Measurements from ENCODE around the gene FMR1. TPM values are rescaled to one million over a fixed set of nuclear protein-coding genes. Genes with fewer than 3 reads are reported as not detected.
A peak's percentile ranks its signal among the peaks of the same experiment; 100 is the strongest.

Gene FMR1
- total RNA-seq, 1 donor from 2014 or later: 45.6 TPM

- H3K27me3 Mint-ChIP-seq (ENCODE audit: low read depth, unreplicated experiment): no peaks in the 10 kb centered on the region
- Histone ChIP-seq H3K27ac (ENCODE audit: low read depth, low read length) (no peak overlapping the region), H3K4me3 (ENCODE audit: insufficient read depth, low read depth, low read length) (no peak overlapping the region), H3K9me3 (ENCODE audit: insufficient read depth, low read depth, low read length) (no peaks in the 10 kb centered on the region), H3K4me1 (ENCODE audit: insufficient read depth, low read length) (no peaks in the 10 kb centered on the region), H2AFZ (ENCODE audit: low read depth, low read length) (no peak overlapping the region), H3K79me2 (ENCODE audit: insufficient read depth, low read length) (no peaks in the 10 kb centered on the region), H3K27me3 (ENCODE audit: insufficient read depth, low read length) (no peaks in the 10 kb centered on the region), H3K4me2 (ENCODE audit: low read length) (no peak overlapping the region), H3K36me3 (ENCODE audit: insufficient read depth, low read length) (no peaks in the 10 kb centered on the region), H3K9ac (ENCODE audit: low read length) (no peak overlapping the region), H4K20me1 (ENCODE audit: insufficient read depth, low read length) (no peaks in the 10 kb centered on the region)
- DNase-seq (ENCODE audit: low read depth) (no peak), FAIRE-seq (peak; percentile 62)
- no peak overlapping the region for H3K4me3 Mint-ChIP-seq (ENCODE audit: unreplicated experiment)
- H3K36me3 Mint-ChIP-seq (ENCODE audit: low read depth, unreplicated experiment): no peaks in the 10 kb centered on the region
- no peaks in the 10 kb centered on the region for H3K9me3 Mint-ChIP-seq (ENCODE audit: unreplicated experiment)
- no peaks in the 10 kb centered on the region for H3K4me1 Mint-ChIP-seq (ENCODE audit: low read depth, unreplicated experiment)
- no peak for TF ChIP-seq EZH2 (IDR thresholded peaks at IDR 0.05; ENCODE audit: insufficient read depth, low read length)
- TF ChIP-seq CTCF (IDR thresholded peaks at IDR 0.05; ENCODE audit: insufficient read depth, low read depth, low read length): no peak
- no peak overlapping the region for H3K27ac Mint-ChIP-seq (ENCODE audit: unreplicated experiment)
Measured at GRCh38 chrX:147876849-147877646, 34.7 kb upstream of the FMR1 start.

GRCh38 chrX:147877726-147878125 lies 34.0 kb upstream of the FMR1 start:
- Histone ChIP-seq H3K79me2 (ENCODE audit: insufficient read depth, low read length) (no peaks in the 10 kb centered on the region), H3K4me2 (ENCODE audit: low read length) (no peak overlapping the region), H3K4me3 (ENCODE audit: insufficient read depth, low read depth, low read length) (no peak overlapping the region), H2AFZ (ENCODE audit: low read depth, low read length) (no peak overlapping the region), H3K27me3 (ENCODE audit: insufficient read depth, low read length) (no peaks in the 10 kb centered on the region), H4K20me1 (ENCODE audit: insufficient read depth, low read length) (no peaks in the 10 kb centered on the region), H3K4me1 (ENCODE audit: insufficient read depth, low read length) (no peaks in the 10 kb centered on the region), H3K9ac (ENCODE audit: low read length) (no peak overlapping the region), H3K9me3 (ENCODE audit: insufficient read depth, low read depth, low read length) (no peaks in the 10 kb centered on the region), H3K36me3 (ENCODE audit: insufficient read depth, low read length) (no peaks in the 10 kb centered on the region), H3K27ac (ENCODE audit: low read depth, low read length) (no peak overlapping the region)
- H3K27me3 Mint-ChIP-seq (ENCODE audit: low read depth, unreplicated experiment): no peaks in the 10 kb centered on the region
- no peaks in the 10 kb centered on the region for H3K4me1 Mint-ChIP-seq (ENCODE audit: low read depth, unreplicated experiment)
- no peaks in the 10 kb centered on the region for H3K36me3 Mint-ChIP-seq (ENCODE audit: low read depth, unreplicated experiment)
- H3K27ac Mint-ChIP-seq (ENCODE audit: unreplicated experiment): no peak overlapping the region
- no peak overlapping the region for H3K4me3 Mint-ChIP-seq (ENCODE audit: unreplicated experiment)
- TF ChIP-seq EZH2 (IDR thresholded peaks at IDR 0.05; ENCODE audit: insufficient read depth, low read length) (no peak), CTCF (IDR thresholded peaks at IDR 0.05; ENCODE audit: insufficient read depth, low read depth, low read length) (no peak)
- H3K9me3 Mint-ChIP-seq (ENCODE audit: unreplicated experiment): no peaks in the 10 kb centered on the region
- FAIRE-seq: peak; percentile 73
- DNase-seq (ENCODE audit: low read depth): no peak

GRCh38 chrX:147884958-147885357 lies 26.8 kb upstream of the FMR1 start:
- Histone ChIP-seq H3K9ac (ENCODE audit: low read length) (no peak overlapping the region), H2AFZ (ENCODE audit: low read depth, low read length) (no peak overlapping the region), H3K79me2 (ENCODE audit: insufficient read depth, low read length) (no peaks in the 10 kb centered on the region), H3K4me1 (ENCODE audit: insufficient read depth, low read length) (no peaks in the 10 kb centered on the region), H3K27ac (ENCODE audit: low read depth, low read length) (no peak overlapping the region), H3K36me3 (ENCODE audit: insufficient read depth, low read length) (no peaks in the 10 kb centered on the region), H3K4me3 (ENCODE audit: insufficient read depth, low read depth, low read length) (no peak overlapping the region), H3K4me2 (ENCODE audit: low read length) (no peak overlapping the region), H3K9me3 (ENCODE audit: insufficient read depth, low read depth, low read length) (no peaks in the 10 kb centered on the region), H4K20me1 (ENCODE audit: insufficient read depth, low read length) (no peaks in the 10 kb centered on the region), H3K27me3 (ENCODE audit: insufficient read depth, low read length) (no peaks in the 10 kb centered on the region)
- FAIRE-seq (no peak), DNase-seq (ENCODE audit: low read depth) (no peak)
- no peaks in the 10 kb centered on the region for H3K36me3 Mint-ChIP-seq (ENCODE audit: low read depth, unreplicated experiment)
- no peak overlapping the region for H3K27ac Mint-ChIP-seq (ENCODE audit: unreplicated experiment)
- no peaks in the 10 kb centered on the region for H3K27me3 Mint-ChIP-seq (ENCODE audit: low read depth, unreplicated experiment)
- no peaks in the 10 kb centered on the region for H3K4me1 Mint-ChIP-seq (ENCODE audit: low read depth, unreplicated experiment)
- H3K4me3 Mint-ChIP-seq (ENCODE audit: unreplicated experiment): no peak overlapping the region
- TF ChIP-seq CTCF (IDR thresholded peaks at IDR 0.05; ENCODE audit: insufficient read depth, low read depth, low read length) (no peak), EZH2 (IDR thresholded peaks at IDR 0.05; ENCODE audit: insufficient read depth, low read length) (no peak)
- no peaks in the 10 kb centered on the region for H3K9me3 Mint-ChIP-seq (ENCODE audit: unreplicated experiment)
